ENCODE data around the gene PCDHGB3.
"Not testable (repeated sequence)": the region's sequence is repeated elsewhere in the genome, so short reads cannot be mapped to it uniquely, and the experiment has no call there.

PCDHGB3 gene

GRCh38 chr5:141402553-141403243 is 32.7 kb downstream of the PCDHGB3 start, which contains the start of gene PCDHGA9:
Gene PCDHGA9 (plus strand): TSS chr5:141402778. CDS start chr5:141402953, 175 bp downstream.
- TF ChIP-seq REST (IDR thresholded peaks at IDR 0.05; ENCODE audit: insufficient read depth in 1 of 2, low read depth in 2 of 2, low read length in 2 of 2) (no peak), FOXP2 (optimal IDR thresholded peaks at IDR 0.05; ENCODE audit: borderline replicate concordance, extremely low read depth, extremely low read length, insufficient read depth) (no peak), TAF1 (IDR thresholded peaks at IDR 0.05; ENCODE audit: borderline replicate concordance, insufficient read depth, low read length) (no peak), SIN3A (IDR thresholded peaks at IDR 0.05; ENCODE audit: borderline replicate concordance, insufficient read depth, low read length) (no peak), POLR2AphosphoS5 (IDR thresholded peaks at IDR 0.05; ENCODE audit: low read depth, low read length) (no peak)

GRCh38 chr5:141403387-141403786 is 33.3 kb downstream of the PCDHGB3 start:
- TF ChIP-seq SIN3A (IDR thresholded peaks at IDR 0.05; ENCODE audit: borderline replicate concordance, insufficient read depth, low read length), result no peak
- no peak for TF ChIP-seq TAF1 (IDR thresholded peaks at IDR 0.05; ENCODE audit: borderline replicate concordance, insufficient read depth, low read length)
- TF ChIP-seq POLR2AphosphoS5 (IDR thresholded peaks at IDR 0.05; ENCODE audit: low read depth, low read length), result no peak
- no peak for TF ChIP-seq REST (IDR thresholded peaks at IDR 0.05; ENCODE audit: insufficient read depth in 1 of 2, low read depth in 2 of 2, low read length in 2 of 2)
- no peak for TF ChIP-seq FOXP2 (optimal IDR thresholded peaks at IDR 0.05; ENCODE audit: borderline replicate concordance, extremely low read depth, extremely low read length, insufficient read depth)

- TF ChIP-seq FOXP2 (optimal IDR thresholded peaks at IDR 0.05; ENCODE audit: borderline replicate concordance, extremely low read depth, extremely low read length, insufficient read depth); TAF1 (IDR thresholded peaks at IDR 0.05; ENCODE audit: borderline replicate concordance, insufficient read depth, low read length); SIN3A (IDR thresholded peaks at IDR 0.05; ENCODE audit: borderline replicate concordance, insufficient read depth, low read length): not testable (repeated sequence)
Observed at GRCh38 chr5:141407790-141408505, 37.9 kb downstream of the PCDHGB3 start, which contains the start of gene PCDHGB6. Gene PCDHGB6 (plus strand): TSS chr5:141408021. CDS start chr5:141408203, 182 bp downstream.

GRCh38 chr5:141409598-141410306 is 39.7 kb downstream of the PCDHGB3 start:
- TF ChIP-seq SIN3A (IDR thresholded peaks at IDR 0.05; ENCODE audit: borderline replicate concordance, insufficient read depth, low read length) (no peak), TAF1 (IDR thresholded peaks at IDR 0.05; ENCODE audit: borderline replicate concordance, insufficient read depth, low read length) (no peak), POLR2AphosphoS5 (IDR thresholded peaks at IDR 0.05; ENCODE audit: low read depth, low read length) (no peak), FOXP2 (optimal IDR thresholded peaks at IDR 0.05; ENCODE audit: borderline replicate concordance, extremely low read depth, extremely low read length, insufficient read depth) (no peak), REST (IDR thresholded peaks at IDR 0.05; ENCODE audit: insufficient read depth in 1 of 2, low read depth in 2 of 2, low read length in 2 of 2) (no peak)

- TF ChIP-seq TAF1 (IDR thresholded peaks at IDR 0.05; ENCODE audit: borderline replicate concordance, insufficient read depth, low read length) (no peak), REST (IDR thresholded peaks at IDR 0.05; ENCODE audit: insufficient read depth in 1 of 2, low read depth in 2 of 2, low read length in 2 of 2) (no peak), POLR2AphosphoS5 (IDR thresholded peaks at IDR 0.05; ENCODE audit: low read depth, low read length) (no peak), FOXP2 (optimal IDR thresholded peaks at IDR 0.05; ENCODE audit: borderline replicate concordance, extremely low read depth, extremely low read length, insufficient read depth) (no peak), SIN3A (IDR thresholded peaks at IDR 0.05; ENCODE audit: borderline replicate concordance, insufficient read depth, low read length) (no peak)
Observed at GRCh38 chr5:141411575-141411974, 41.5 kb downstream of the PCDHGB3 start.

Measured in PFSK-1 (cell line).